H1 (cell line): Measurements from ENCODE around the gene PLOD1. TPM values are rescaled to one million over a fixed set of nuclear protein-coding genes. Genes with fewer than 3 reads are reported as not detected.

Experiments
- BCL11A ChIP-seq, 2 experiments: IDR thresholded peaks; one replicate each; pipeline ENCODE4 v1.6.1; 2011; ENCODE audit warnings: low read depth in 2 of 2, low read length in 2 of 2, mild to moderate bottlenecking in 2 of 2
- CEBPB ChIP-seq: IDR thresholded peaks from 2 replicates; pipeline ENCODE4 v1.6.1; 2012; ENCODE audit warnings: low read depth, low read length
- CHD7 ChIP-seq: fragments of 300-600 bp; sonication (generic); IDR thresholded peaks from 2 replicates; pipeline ENCODE4 v1.7.1; 2012; ENCODE audit warnings: low read length, moderate library complexity, mild to moderate bottlenecking, inconsistent platforms; ENCODE audit not compliant: insufficient replicate concordance
- NANOG ChIP-seq: IDR thresholded peaks from 2 replicates; pipeline ENCODE4 v1.6.1; 2011; ENCODE audit warnings: low read length, low read depth, mild to moderate bottlenecking, inconsistent platforms; ENCODE audit not compliant: insufficient read depth, poor library complexity, severe bottlenecking
- polyA plus RNA-seq, 7 experiments: library from polyadenylated mRNA; depleted of rRNA in 3 of 7; stranded (reverse) in 5 of 7; unstranded in 2 of 7; fragments of >200 nt in 5 of 7; fragments of 200-250 nt in 2 of 7; gene quantifications; 1 replicate in 5 of 7; 2 replicates in 1 of 7; 4 replicates in 1 of 7; pipeline versions ENCODE4 v1.2.1 to v1.2.3, GENCODE V29; 2011 to 2013; ENCODE audit warnings: missing spikeins in 2 of 7, mixed read lengths in 2 of 7
- total RNA-seq: library from RNA; stranded (reverse); fragmentation: NEBNext Ultra II Directional; extraction: Animal tissue kit (Norgen Biotek cat#: 25700); gene quantifications from 2 replicates; pipeline ENCODE4 v1.2.1, GENCODE V29; 2021

PLOD1 gene
- total and polyA plus RNA-seq, 2 of the 8 experiments (the other 6 are each of a cell fraction or from before 2014, with no cell fraction given) = 44.9 to 51.8 TPM

DNA sequence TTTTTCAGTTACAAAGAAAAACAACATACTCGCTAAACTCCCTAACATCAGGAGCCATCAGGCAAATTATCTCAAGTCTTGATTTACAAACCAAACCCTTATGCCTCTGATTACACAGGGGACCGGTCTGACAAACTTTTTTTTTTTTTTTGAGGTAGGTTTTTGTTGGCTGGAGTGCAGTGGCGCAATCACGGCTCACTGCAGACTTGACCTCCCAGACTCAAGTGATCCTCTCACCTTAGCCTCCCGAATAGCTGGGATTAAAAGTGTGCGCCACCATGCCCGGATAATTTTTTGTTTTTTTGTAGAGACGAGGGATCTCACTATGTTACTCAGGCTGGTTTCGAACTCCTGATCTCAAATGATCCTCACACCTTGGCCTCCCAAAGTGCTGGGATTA is 81.0 kb downstream of the PLOD1 start (continued):
- no peak for TF ChIP-seq CHD7
- no peak for TF ChIP-seq NANOG
- TF ChIP-seq CEBPB = no peak
- no peak for TF ChIP-seq BCL11A (IDR thresholded peaks at IDR 0.05; ENCODE audit: low read depth in 2 of 2, low read length in 2 of 2)
- TF ChIP-seq, all 59 proteins: peak for 0
